Measurements from ENCODE around the gene BCHE. TPM values are rescaled to one million over a fixed set of nuclear protein-coding genes. Genes with fewer than 3 reads are reported as not detected.

The BCHE gene
- total and polyA plus RNA-seq, 2 of the 13 experiments (the other 11 are each of a cell fraction or from before 2014, with no cell fraction given), result not detected

- no peak for TF ChIP-seq ZFP36L2 (CRISPR knock-in tag; IDR thresholded peaks at IDR 0.05)
- no peak for TF ChIP-seq CEBPB (IDR thresholded peaks at IDR 0.05; ENCODE audit: borderline replicate concordance, low read depth, low read length)
- TF ChIP-seq TMF1 (CRISPR knock-in tag; IDR thresholded peaks at IDR 0.05; ENCODE audit: low read depth), result no peak
- TF ChIP-seq SIX4 (CRISPR knock-in tag; IDR thresholded peaks at IDR 0.05), result no peak
- Histone ChIP-seq H3K4me1 (ENCODE audit: insufficient read depth, low read length) (no peaks in the 10 kb centered on the region), H3K4me2 (ENCODE audit: low read depth, low read length) (no peak overlapping the region), H3K36me3 (replicated peaks in 1 of 2; ENCODE audit: control insufficient read depth in 1 of 2, insufficient read depth in 2 of 2, low read length in 2 of 2) (no peaks in the 10 kb centered on the region), H3K4me3 (replicated peaks in 1 of 3; ENCODE audit: insufficient read depth in 1 of 3, low read depth in 2 of 3, low read length in 3 of 3) (no peak overlapping the region), H2AFZ (ENCODE audit: low read length) (no peak overlapping the region), H4K20me1 (ENCODE audit: insufficient read depth, low read length) (no peaks in the 10 kb centered on the region), H3K79me2 (ENCODE audit: insufficient read depth, low read length) (no peaks in the 10 kb centered on the region), H3K9ac (ENCODE audit: insufficient read depth, low read depth, low read length) (no peak overlapping the region), H3K9me3 (ENCODE audit: low read length) (no peaks in the 10 kb centered on the region), H3K27me3 (ENCODE audit: control insufficient read depth in 1 of 2, insufficient read depth in 2 of 2, low read length in 2 of 2) (no peaks in the 10 kb centered on the region), H3K27ac (ENCODE audit: extremely low read length, insufficient read depth, low read length) (no peak overlapping the region)
- ATAC-seq (no peak), FAIRE-seq (no peak), DNase-seq (ENCODE audit: low spot score) (no peak)
- intact Hi-C loops (cut with micrococcal nuclease; ENCODE audit: unreplicated experiment), result no loop called here
- 0% methylated on average over 1 of the region's 1 CpG for WGBS (ENCODE audit: low lambda C conversion rate)
- BruUV-seq (replicated peaks), result no TSS peak
- in situ Hi-C loops (cut with HindIII; ENCODE audit: extremely low pct_ligation_motif_present, low pct_unique_long_range_greater_than_20kb), result no loop called here
- POLR2A ChIA-PET, result no interaction called here
- CTCF ChIA-PET (ENCODE audit: low intra/inter-chr PET ratio, low total read pairs), result no interaction called here
Observed at GRCh38 chr3:165816209-165816608, 21.0 kb downstream of the BCHE start.

- 0% methylated on average over 2 of the region's 2 CpGs for WGBS (ENCODE audit: low lambda C conversion rate)
- H3K4me1 ChIP-seq (ENCODE audit: insufficient read depth, low read length), result no peaks in the 10 kb centered on the region
- no TSS peak for BruUV-seq (replicated peaks)
- no peaks in the 10 kb centered on the region for H3K27me3 ChIP-seq (ENCODE audit: control insufficient read depth in 1 of 2, insufficient read depth in 2 of 2, low read length in 2 of 2)
- H2AFZ ChIP-seq (ENCODE audit: low read length), result no peak overlapping the region
- no peak for DNase-seq (ENCODE audit: low spot score)
- FAIRE-seq, result no peak
- H3K9me3 ChIP-seq (ENCODE audit: low read length), result no peaks in the 10 kb centered on the region
- no peaks in the 10 kb centered on the region for H3K79me2 ChIP-seq (ENCODE audit: insufficient read depth, low read length)
- H3K36me3 ChIP-seq (replicated peaks in 1 of 2; ENCODE audit: control insufficient read depth in 1 of 2, insufficient read depth in 2 of 2, low read length in 2 of 2), result no peaks in the 10 kb centered on the region
- no peak for ATAC-seq
- in situ Hi-C loops (cut with HindIII; ENCODE audit: extremely low pct_ligation_motif_present, low pct_unique_long_range_greater_than_20kb) (no loop called here), intact Hi-C loops (cut with micrococcal nuclease; ENCODE audit: unreplicated experiment) (no loop called here)
- H3K27ac ChIP-seq (ENCODE audit: extremely low read length, insufficient read depth, low read length), result no peak overlapping the region
- ChIA-PET CTCF (ENCODE audit: low intra/inter-chr PET ratio, low total read pairs) (no interaction called here), POLR2A (no interaction called here)
- no peak overlapping the region for H3K4me2 ChIP-seq (ENCODE audit: low read depth, low read length)
- H4K20me1 ChIP-seq (ENCODE audit: insufficient read depth, low read length), result no peaks in the 10 kb centered on the region
- no peak overlapping the region for H3K4me3 ChIP-seq (replicated peaks in 1 of 3; ENCODE audit: insufficient read depth in 1 of 3, low read depth in 2 of 3, low read length in 3 of 3)
- H3K9ac ChIP-seq (ENCODE audit: insufficient read depth, low read depth, low read length), result no peak overlapping the region
- TF ChIP-seq MTA3 (CRISPR knock-in tag; IDR thresholded peaks at IDR 0.05) (no peak), ZNF766 (CRISPR knock-in tag; IDR thresholded peaks at IDR 0.05; ENCODE audit: borderline replicate concordance) (no peak), ZNF441 (CRISPR knock-in tag; IDR thresholded peaks at IDR 0.05; ENCODE audit: borderline replicate concordance) (no peak), RFX5 (IDR thresholded peaks at IDR 0.05; ENCODE audit: low read depth, low read length) (no peak), SP5 (CRISPR knock-in tag; IDR thresholded peaks at IDR 0.05; ENCODE audit: borderline replicate concordance, low read depth) (no peak), PRPF4 (IDR thresholded peaks at IDR 0.05; ENCODE audit: low read depth, low read length, poor library complexity, severe bottlenecking) (no peak), ESRRA (CRISPR knock-in tag; IDR thresholded peaks at IDR 0.05; ENCODE audit: low read depth) (no peak), ZNF329 (CRISPR knock-in tag; IDR thresholded peaks at IDR 0.05; ENCODE audit: low read depth) (no peak), ZBTB4 (CRISPR knock-in tag; IDR thresholded peaks at IDR 0.05; ENCODE audit: borderline replicate concordance) (no peak), ZNF781 (CRISPR knock-in tag; IDR thresholded peaks at IDR 0.05; ENCODE audit: borderline replicate concordance, not compliant biosample characterization) (no peak), ZNF883 (CRISPR knock-in tag; IDR thresholded peaks at IDR 0.05; ENCODE audit: not compliant biosample characterization) (no peak), ZKSCAN8 (CRISPR knock-in tag; IDR thresholded peaks at IDR 0.05; ENCODE audit: borderline replicate concordance) (no peak)
Observed at GRCh38 chr3:165815682-165816081, 21.5 kb downstream of the BCHE start.
